GM19043 (cell line): ENCODE data around the gene PPP1R26.

Experiments used
- ATAC-seq: cut with Tn5 transposase; IDR thresholded peaks from one replicate; pipeline ENCODE4 v1.9.1; 2021; ENCODE audit warnings: low read depth; ENCODE audit not compliant: unreplicated experiment

The PPP1R26 gene

DNA sequence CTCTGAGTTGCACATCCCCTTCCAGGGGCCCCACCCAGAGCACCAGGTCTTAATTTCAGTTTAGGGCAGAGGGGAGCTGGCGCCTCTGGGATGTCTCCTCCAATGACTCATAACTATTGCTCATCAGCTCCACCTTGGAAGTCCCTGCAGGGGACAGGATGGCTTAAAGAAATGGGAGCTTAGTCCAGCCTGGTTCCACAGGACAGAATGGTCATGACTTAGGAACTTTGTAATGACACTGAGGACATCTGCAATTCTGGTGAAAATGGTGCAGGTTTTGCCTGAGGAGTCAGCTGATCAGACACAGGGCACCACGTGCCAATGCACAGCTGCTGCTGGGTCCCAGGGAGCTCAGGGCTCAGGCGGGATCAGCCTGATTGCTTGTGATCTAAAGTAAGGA lies 16.4 kb upstream of the PPP1R26 start:
- no peak for ATAC-seq

DNA sequence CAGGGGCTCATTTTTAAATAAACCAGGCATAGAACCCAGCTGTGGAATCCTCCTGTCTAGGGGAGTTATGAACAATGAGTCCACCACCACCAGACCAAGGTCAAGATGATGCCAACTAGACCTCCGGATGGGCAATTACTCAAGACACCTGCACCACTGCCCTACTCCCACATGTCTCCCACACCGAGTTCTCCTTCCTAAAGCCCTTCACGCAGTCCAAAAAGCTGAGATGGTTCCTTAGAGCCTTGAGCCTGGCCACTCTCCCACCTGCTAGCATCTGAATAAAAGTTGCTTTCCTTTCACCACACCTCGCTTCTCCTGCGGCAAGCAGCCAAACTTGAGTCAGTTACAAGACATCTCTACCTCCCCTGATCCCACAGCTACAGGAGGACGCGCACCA lies 15.4 kb upstream of the PPP1R26 start:
- no peak for ATAC-seq

DNA sequence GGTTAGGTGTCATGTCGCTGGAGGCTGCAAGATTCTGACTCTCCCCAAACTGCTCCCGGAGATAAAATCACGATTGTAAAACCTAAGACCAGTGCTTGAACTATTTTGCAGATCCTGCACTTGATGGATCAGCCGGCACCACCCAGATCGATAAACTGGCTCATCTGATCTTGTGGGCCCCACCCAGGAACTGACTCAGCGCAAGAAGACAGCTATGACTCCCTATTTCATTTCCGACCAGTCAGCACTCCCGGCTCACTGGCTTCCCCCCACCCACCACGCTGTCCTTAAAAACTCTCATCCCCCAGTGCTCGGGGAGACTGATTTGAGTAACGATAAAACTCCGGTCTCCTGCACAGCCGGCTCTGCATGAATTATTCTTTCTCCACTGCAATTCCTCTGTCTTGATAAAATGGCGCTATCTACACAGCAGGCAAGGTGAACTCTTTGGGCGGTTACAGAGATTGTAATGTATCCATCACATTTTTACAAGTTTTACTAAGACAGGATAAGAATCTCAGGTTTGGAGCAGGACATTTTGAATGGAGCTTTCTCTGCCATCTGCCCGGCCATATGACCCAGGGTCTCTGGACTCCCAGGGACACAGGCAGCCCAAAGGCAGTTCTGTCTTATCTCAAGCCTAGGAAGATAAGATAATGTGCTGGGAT lies 10.6 kb upstream of the PPP1R26 start:
- ATAC-seq: no peak

DNA sequence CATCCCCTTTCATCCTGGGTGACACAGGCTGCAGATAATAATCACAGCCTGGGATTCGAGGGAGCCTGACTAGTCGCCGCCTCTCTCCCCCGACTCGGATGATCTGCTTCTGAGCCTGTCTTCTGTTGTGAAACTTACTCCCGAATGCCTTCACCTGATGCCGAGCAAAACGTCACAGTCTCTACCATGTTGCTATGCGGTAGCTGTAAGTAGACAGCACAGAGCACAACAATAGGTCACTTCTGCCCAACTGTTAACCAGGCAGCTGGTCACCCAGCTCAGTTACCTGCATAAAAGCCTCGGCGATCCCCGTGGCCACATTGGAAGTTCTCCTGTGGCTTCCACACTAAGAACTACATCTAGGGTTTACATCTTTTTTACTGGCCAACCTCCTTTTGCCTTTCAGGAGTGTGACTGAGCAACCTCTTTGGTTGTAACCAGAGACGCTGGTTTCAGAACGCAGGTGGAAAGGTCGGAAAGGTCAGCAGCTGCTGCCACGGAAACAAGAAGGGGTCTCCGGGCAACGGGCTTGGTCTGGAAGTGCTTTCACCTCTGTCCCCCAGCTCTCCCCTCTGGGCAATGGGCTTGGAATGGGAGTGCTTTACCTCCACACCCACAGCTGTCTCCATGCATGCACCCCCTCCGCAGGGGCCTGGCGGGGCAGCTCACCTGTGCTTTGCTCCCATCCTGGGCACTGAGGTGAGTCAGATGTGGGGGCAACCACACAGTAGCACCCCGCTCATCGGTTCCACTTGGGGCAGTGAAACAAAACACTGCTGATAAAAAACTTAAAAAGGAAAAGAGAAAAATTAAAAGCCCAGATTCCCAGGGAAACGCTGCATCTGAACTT lies 7.6 kb upstream of the PPP1R26 start:
- ATAC-seq: no peak

DNA sequence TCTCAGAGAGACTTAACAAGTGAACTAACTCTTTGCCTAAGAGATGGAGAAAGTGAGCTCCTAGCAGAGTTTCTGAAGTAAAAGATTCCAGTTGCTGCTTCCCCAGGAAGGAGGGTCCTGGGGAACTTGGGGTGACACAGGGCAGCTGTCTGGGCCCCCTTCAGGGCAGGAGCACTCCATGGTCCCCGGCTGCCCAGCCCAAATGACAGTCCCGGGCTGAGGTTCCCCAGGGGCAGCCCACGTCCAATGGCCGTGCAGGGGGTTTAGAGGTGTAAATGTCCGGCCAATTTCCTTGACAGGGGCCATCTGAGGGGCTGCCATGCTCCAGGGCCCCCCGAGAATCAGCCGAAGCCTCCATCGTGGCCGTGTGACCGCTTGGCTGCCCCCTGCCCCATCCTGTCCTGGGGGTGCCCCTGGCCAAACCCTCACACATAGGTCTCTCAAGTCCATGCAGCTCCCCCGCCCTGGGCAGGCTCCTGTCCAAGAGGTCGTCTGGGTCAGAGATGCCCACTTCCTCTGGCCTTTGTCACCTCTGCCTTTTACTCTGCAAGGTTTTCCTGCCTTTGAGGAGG lies 5.5 kb upstream of the PPP1R26 start:
- ATAC-seq: no peak

DNA sequence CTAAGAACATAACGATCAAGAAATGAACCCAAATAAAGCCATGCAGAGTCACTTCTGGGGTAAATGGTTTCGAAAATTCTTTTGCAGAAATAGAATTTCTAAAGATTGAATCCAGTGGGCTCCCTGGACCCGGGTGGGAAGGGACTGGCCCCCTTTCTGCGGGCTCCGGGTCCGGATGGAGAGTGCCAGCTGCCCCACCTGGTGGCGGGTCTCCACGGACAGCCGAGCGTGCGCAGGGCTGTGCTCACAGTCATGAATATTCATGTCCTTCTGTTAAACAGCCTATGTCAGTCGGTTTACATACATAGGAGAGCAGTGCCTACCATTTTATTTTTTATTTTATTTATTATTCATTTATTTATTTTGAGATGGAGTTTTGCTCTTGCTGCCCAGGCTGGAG lies 4.7 kb upstream of the PPP1R26 start:
- no peak for ATAC-seq

DNA sequence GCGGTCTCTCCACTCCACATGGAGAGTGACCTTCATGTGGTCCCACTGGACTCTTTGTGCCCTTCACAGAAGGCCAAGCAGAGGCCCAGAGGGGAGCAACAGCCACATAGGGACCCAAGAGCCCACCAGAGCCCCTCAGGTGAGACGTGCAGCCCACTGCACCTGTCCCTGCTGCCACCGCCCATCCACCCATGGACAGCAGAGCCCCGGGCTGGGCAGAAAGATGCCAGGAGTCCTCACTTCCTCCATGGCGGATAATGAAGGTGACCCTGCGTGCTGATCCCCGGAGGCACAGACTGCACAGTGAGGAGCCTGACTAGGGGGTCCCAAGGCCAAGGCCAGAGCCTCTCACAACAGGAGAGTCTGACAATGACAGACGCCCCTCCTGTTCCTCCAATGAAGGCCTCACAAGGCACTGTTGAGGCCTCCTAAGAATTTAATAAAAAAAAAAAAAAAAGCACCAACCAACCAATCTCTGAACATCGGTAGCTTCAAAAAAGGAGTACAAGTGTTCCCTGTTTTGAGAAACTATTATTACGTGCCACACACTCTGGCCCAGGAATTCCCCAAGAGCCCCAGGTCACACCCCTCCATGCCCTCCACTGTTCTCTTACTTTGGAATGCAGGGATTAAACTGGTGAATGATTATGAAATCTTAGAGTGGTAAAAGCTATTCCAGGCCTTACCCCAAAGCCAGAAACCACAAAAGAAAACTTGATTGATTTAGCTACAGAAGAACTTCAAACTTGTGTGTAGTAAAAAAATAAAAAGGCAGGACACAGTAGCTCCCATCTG lies 2.8 kb upstream of the PPP1R26 start:
- no peak for ATAC-seq

DNA sequence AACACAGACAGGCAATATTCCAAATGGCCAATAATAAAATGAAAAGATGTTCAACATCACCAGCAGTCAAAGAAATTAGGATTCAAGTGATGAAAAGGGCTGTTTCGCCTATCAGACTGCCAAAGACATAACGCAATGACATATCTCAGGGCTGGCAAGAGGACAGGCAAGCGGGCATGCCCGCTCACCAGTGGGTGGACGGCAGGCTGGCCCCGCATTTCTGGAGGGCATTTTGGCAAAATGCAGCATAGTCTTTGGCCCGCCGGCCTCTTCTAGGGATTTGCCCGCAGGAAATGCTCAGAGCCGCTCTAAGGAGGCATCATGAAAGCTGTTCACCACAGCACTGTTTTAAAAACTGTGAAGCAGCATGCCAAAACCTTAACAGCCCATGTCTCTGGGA lies 1.4 kb upstream of the PPP1R26 start:
- no peak for ATAC-seq

DNA sequence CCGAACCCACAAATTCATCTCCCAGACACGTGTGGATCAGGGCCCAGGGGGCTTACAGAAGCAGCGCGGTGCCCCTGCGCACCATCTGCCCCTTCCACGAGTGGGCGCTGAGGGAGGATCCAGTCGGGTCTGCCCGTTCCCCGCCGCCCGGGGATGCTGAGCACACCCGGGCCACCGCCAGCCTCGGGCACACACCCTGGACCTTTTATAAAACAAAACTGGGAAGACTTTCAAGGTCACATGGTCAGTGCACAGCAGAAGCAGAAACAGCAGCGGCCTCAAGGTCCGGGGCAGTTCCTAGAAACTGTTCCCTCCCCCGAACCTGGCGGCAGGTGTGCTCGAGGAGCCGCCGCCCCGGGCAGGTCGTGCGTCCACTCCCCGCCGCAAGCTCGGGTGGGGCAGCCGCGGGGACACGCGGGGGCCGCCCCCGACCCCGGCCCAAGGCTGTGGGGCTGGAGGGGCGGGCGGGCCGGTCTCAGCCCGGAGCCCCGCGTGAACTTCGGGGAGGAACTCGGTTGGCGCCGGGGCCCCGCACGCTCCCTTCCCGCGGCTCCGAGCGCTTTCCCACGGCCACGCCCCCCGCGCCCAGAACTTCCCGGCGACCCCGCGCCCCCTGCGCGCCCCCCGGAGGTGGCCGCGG lies 633 bp upstream of the PPP1R26 start:
- ATAC-seq: no peak

DNA sequence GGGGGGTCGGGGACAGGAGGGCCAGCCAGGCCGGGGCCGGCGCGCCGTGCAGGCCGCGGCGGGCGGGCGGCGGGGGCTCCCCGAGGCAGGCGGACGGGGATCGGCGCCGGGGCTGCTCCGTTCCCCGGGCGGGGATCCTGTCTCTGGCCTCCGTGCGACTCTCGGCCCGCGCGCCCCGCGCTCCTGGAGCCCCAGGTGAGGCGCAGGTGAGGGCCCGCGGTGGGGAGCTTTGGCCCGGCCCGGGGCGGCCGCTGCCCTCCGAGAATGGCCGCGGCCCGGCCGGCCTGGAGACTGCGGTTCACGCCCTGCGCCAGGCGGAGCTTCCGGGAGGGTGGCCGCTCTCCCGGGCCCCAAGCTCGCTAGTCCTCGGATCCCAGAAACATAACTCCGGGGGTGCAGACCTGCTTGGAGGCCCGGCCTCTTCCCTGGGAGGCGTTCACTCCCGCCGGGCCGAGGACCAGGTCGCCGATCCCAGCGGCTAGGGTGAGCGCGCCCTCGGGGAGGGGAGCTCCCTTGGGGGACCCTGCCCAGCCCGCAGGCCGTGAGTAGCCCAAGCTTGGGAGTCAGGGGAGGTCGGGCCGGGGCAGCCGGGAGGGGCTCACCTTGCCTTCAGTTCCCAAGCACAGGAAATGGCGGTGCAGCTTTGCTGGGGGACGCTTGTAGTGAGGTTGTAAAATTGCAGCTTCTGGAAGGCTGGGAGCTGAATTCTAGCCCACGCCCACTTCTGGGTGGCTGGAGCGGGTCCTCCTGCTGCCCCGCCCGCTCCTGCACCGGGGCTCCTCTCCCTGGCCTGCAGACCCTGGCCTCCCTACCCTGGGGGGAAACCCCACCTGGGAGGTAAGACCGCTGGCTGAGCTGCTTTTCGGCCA lies 723 bp downstream of the PPP1R26 start:
- no peak for ATAC-seq

DNA sequence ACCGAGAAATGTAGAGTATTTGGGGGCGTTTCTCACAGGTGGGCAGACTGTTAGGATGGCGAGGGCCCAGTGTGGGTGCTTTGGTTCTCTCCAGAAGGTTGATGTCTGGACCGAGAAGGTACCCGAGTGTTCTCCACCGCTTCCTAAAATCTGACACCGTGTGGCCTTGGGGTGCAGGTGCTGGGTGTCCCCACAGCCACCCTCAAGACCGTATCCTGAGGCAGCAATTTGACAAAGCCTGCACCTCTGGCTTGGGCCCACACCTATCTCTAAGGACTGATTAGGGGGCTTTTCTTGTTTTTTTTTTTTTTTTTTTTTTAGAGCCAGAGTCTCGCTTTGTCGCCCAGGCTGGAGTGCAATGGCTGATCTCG lies 1.3 kb downstream of the PPP1R26 start:
- ATAC-seq: no peak

DNA sequence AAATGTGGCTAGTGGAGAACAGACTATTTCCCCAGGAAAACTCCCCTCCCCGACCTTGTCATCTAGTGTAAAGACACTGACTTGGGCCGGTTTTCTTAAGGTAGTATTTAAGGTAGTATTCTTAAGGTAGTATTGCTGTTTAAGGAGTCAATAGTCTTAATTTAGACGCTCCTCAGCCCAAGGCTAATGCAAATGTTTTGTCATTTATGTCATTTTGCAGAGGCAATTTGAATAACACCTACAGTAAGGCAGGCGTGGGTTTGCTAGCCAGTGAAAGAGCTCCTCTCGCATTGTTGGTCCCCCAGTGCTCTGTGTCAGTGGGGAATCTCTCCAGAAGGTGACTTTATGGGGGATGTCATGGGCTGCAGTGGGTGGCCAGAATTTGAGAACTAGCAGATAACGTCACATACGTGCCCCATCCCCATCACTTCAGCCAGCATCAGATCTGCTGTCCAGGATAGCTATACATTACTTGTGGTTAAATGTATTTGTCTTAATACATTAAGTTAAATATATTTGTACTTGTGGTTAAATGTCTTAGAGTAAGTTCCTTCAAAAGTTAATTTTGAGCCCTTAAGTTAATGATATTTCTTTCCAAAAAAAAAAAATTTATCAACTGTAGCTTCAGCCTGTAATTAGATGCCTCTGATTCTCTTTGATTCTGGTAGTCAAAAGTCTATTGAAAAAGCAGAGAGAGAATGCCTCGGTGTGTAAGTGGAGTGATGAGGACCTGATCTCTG lies 2.6 kb downstream of the PPP1R26 start:
- ATAC-seq: no peak

DNA sequence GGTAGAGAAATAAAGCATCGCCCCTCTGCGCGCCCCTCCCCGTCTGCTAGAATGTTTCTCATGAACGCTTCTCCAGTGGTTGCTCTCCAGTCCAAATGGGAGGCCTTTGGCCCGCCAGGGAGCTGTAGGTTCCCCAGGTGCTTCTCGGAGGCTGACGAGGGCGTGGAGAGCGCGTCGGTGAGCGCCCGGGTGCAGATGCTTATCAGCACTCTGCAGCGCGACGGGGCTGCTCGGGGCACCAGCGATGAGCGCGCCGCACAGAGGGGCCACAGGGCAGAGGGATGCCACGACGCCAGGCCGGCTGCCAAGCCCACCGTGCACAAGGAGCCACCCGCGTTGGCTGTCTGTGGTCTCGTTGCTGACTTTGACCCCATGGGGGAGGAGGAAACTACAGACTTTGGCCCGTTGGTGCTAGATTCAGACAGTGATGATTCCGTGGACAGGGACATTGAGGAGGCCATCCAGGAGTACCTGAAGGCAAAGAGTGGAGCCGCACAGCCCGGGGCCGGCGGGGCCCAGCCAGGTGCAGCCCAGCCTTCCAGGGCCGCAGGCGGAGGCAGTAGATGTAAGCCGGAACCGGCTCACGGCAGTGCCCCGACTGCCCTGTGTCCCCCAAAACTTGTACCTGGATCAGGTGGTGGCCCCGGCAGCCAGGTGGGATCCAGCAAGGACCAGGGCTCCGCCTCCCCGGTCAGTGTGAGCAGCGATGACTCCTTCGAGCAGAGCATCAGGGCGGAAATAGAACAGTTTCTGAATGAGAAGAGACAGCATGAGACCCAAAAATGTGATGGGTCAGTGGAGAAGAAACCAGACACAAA lies 5.1 kb downstream of the PPP1R26 start:
- ATAC-seq: no peak

DNA sequence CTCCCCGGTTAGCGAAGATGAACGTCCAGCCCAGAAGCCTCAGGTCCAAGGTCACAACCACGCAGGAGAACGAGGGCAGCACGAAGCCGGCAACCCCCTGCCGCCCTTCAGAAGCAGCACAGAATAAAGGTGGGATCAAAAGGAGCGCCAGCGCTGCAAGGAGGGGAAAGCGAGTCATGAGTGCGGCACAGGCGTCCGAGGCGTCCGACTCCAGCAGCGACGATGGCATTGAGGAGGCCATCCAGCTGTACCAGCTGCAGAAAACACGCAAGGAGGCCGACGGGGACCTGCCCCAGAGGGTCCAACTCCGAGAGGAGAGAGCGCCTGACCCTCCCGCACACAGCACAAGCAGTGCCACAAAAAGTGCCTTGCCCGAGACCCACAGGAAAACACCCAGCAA lies 5.8 kb downstream of the PPP1R26 start:
- ATAC-seq: no peak

DNA sequence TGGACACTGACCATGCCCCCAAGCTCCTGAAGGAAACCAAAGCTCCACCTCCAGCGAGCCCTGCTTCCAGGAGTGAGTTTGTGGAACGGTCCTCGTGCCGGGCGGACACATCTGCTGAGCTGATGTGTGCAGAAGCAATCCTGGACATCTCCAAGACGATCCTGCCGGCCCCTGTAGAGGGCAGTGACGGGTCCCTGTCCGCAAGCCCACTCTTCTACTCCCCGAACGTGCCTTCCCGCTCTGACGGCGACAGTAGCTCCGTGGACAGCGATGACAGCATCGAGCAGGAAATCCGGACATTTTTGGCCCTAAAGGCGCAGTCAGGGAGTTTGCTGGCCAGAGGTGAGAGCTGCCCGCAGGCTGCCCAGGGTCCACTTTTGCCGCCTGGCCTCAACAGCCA lies 6.2 kb downstream of the PPP1R26 start:
- no peak for ATAC-seq

DNA sequence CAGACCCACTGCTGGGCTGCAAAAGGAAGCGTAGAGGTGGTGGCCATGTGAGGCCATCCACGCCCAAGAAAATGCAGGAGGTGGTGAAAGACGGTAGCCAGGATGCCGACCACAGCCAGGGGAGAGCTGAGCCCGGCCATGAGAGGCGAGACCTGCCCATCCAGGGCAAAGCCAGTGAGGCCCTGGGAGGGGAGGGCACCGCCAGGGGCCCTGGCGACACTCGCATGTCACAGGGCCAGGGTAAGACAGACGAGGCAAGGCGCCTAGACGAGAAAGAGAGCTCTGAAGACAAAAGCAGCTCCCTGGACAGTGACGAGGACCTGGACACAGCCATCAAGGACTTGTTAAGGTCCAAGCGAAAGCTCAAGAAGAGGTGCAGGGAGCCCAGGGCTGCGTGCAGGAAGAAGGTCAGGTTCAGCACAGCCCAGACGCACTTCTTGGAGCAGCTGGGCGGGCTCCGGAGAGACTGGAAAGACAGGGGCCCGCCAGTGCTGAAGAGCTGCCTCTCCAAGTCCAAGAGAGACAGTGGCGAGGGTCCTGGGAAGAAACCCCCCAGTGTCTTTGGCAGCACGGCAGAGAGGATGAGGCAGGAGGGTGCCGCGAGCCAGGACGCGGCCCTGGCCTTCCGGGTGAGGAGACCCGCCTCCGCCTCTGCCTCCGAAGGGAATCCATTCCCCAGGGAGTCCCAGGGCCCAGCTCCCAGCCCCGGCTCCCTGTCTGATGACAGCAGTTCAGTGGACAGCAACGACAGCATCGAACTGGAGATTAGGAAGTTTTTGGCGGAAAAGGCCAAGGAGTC lies 6.9 kb downstream of the PPP1R26 start:
- ATAC-seq: no peak

DNA sequence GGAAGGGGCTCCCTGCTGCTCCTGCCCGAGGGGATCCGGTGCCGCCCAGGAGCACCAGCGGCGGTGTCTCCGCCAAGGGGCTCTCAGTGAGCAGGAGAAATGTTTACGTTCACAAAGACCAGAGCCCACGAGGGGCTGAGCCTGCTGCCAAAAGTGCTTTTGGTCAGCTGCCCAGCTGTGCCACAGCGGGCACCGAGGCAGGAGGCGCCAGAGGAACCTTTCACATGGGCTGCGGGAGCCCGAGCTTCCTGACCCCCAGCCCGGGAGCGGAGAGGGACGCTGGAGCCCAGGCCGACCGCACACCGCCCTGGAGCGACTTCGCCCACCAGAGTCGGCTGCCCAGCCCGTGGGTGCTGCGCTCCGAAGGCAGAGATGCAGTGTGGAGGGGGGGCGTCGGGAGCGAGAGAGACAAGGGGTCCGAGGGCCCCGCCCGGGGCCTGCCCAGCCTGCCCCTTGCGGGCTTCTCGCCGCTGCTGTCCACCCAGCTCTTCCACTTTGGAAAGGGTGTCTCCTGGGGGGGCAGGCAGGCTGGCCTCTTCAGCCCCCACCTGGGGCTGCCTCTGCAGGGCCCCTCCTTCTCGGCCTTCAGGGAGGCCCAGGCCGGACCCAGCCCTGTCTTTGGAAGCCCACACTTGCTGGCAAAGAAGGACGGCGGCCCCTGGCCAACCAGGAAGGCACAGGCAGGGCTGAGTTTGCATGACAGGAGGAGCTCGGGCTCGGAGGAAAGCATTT lies 7.9 kb downstream of the PPP1R26 start:
- ATAC-seq: no peak
